Heart right ventricle (tissue), 16 donors: Measurements from ENCODE around the gene CALML6. TPM values are rescaled to one million over a fixed set of nuclear protein-coding genes. Genes with fewer than 3 reads are reported as not detected.

Source experiments
- ATAC-seq, 8 donors: fragments of 200-7000 bp; cut with Tn5 transposase; one replicate each; pipeline ENCODE4 v1.9.1; 2020; ENCODE audit warnings: mild to moderate bottlenecking in 8 of 8, moderate library complexity in 8 of 8, moderate number of reproducible peaks in 1 of 8
- DNase-seq, 2 donors: peaks; one replicate each; pipeline ENCODE4 v3.0.0-alpha.2; 2020
- H3K27ac ChIP-seq, 10 donors: fragments of 200-600 bp; sonication (generic) in 2 of 10; one replicate each; pipeline versions ENCODE4 v1.5.0 to v1.8.0; 2020 to 2022; ENCODE audit warnings: mild to moderate bottlenecking in 3 of 10
- H3K27me3 ChIP-seq, 7 donors: fragments of 200-600 bp; one replicate each; pipeline ENCODE4 v1.8.0; 2021 to 2022; ENCODE audit warnings: mild to moderate bottlenecking in 2 of 7
- H3K36me3 ChIP-seq, 9 donors: fragments of 200-600 bp; sonication (generic) in 1 of 9; one replicate each; pipeline versions ENCODE4 v1.5.0 to v1.8.0; 2020 to 2022; ENCODE audit warnings: mild to moderate bottlenecking in 2 of 9
- H3K4me1 ChIP-seq, 9 donors: fragments of 200-600 bp; sonication (generic) in 1 of 9; one replicate each; pipeline versions ENCODE4 v1.5.0 to v1.8.0; 2020 to 2022; ENCODE audit warnings: mild to moderate bottlenecking in 4 of 9
- H3K4me3 ChIP-seq, 10 donors: fragments of 200-600 bp; sonication (generic) in 2 of 10; one replicate each; pipeline versions ENCODE4 v1.5.0 to v1.8.0; 2020 to 2022; ENCODE audit warnings: mild to moderate bottlenecking in 7 of 10, moderate library complexity in 2 of 10
- H3K9me3 ChIP-seq, 11 donors: fragments of 200-600 bp in 10 of 11; sonication (generic) in 2 of 11; one replicate each; pipeline versions ENCODE4 v1.5.0 to v1.8.0; 2013 to 2022; ENCODE audit warnings: mild to moderate bottlenecking in 2 of 11, control low read depth in 1 of 11, moderate library complexity in 1 of 11
- CTCF ChIP-seq, 9 donors: fragments of 200-600 bp; sonication (generic) in 2 of 9; IDR thresholded peaks; one replicate each; pipeline versions ENCODE4 v1.5.0 to v1.8.0; 2021 to 2022; ENCODE audit warnings: antibody characterized with exemption in 9 of 9, mild to moderate bottlenecking in 5 of 9, moderate library complexity in 1 of 9
- WGBS, 2 donors: extraction: QIAGEN DNeasy Blood & Tissue Kit; methylation state at CpG; one replicate each; pipeline ENCODE4 v1.1.7; 2013; ENCODE audit warnings: inconsistent platforms in 1 of 2; 5-methylcytosine and 5-hydroxymethylcytosine counted together
- intact Hi-C, 10 donors: fragments of 100-400 bp; cut with DNase I; formaldehyde crosslinking; loops; one replicate each; pipeline versions ENCODE4 v1.11.1 to v1.14.2; 2022
- polyA plus RNA-seq, 2 donors: library from polyadenylated mRNA; stranded (reverse); fragments of 200-250 nt; gene quantifications; one replicate each; pipeline ENCODE4 v1.2.3, GENCODE V29; 2013
- total RNA-seq, 10 donors: library from RNA; stranded (reverse); fragmentation: NEBNext Ultra II Directional in 3 of 10; extraction: Animal tissue kit (Norgen Biotek cat#: 25700) in 3 of 10; gene quantifications; one replicate each; pipeline versions ENCODE4 v1.2.1 to v1.2.4, GENCODE V29; 2021 to 2023
- donor health status: Arrhythmogenic right ventricular cardiomyopathy.
- donor health status: ischemic (EF 13 %, LVEDD 7.1; RV severe dilation, severe dysfunction).
- donor health status: healthy with polysubstance abuse.
- donor health status: DM: no; HTN: yes; CAD: no.
- donor health status: DM: no; HTN: no; CAD: no.
- donor health status: ischemic (EF 25% LVEDD 6.9; RV normal size, moderate dysfunction).
- donor health status: ischemic (EF 25% LVEDD 5.7; RV mildly dilated, moderate dysfunction).
- donor health status: healthy.
- donor health status: DM: yes; HTN: yes; CAD: no.
- donor health status: Ischemic cardiomyopathy.
- donor health status: ischemic (EF 35%, LVEDD 5.7; RV mildly dilated, moderate dysfunction).
- donor health status: nonischemic (EF 11% LVEDD 7.7; RV severe dilation, severe dysfunction).
- donor health status: DM: yes; HTN: yes; CAD: no.
- donor health status: PGD.
- donor health status: ischemic (EF 29% LVEDD 5.4; RV normal size, mild dysfunction).
- donor health status: nonischemic (EF 23%, LVEDD 6.1; RV moderate dilation, normal function).

CALML6 gene
- total and polyA plus RNA-seq, 12 donors: 0.09 to 0.88 (median 0.20) TPM; not detected in 8

- ATAC-seq (peak; percentile 81 to 93 (median 88)), DNase-seq (peak; percentile 87 to 91)
- peak within 1 kb of the TSS; percentile 75 to 98 (median 88) for H3K4me3 ChIP-seq
- peak within 1 kb of the TSS; percentile 91 to 99 (median 96) for H3K27ac ChIP-seq
- no peaks in the 10 kb centered on the region for H3K36me3 ChIP-seq
- H3K4me1 ChIP-seq: peaks cover 33 to 80% (median 68%) of the 10 kb centered on the region in 9 donors
- H3K27me3 ChIP-seq: no peaks in the 10 kb centered on the region
- H3K9me3 ChIP-seq: no peaks in the 10 kb centered on the region
- no peak for TF ChIP-seq CTCF (IDR thresholded peaks at IDR 0.05)
- intact Hi-C loops: loop anchor here in 6 of 10 donors (2.0 to 10.0 kb wide), 6 partner anchors 32 to 113 kb away; partner anchors contain the start of gene NADK (in 2 of the 6)
- WGBS, 2 donors: 0 to 1% methylated on average over 38 to 136 of the region's 137 CpGs
Measured at GRCh38 chr1:1890506-1891348, 24.3 kb upstream of the CALML6 start, which contains the start of gene GNB1. Gene GNB1 (minus strand): TSS chr1:1891087. CDS start chr1:1825453, 65,634 bp downstream.

- no peaks in the 10 kb centered on the region for H3K27me3 ChIP-seq
- TF ChIP-seq CTCF (IDR thresholded peaks at IDR 0.05): peak in 2 of 9 donors; percentile 20 to 24
- H3K27ac ChIP-seq: peak overlapping the region; percentile 90 to 99 (median 96)
- WGBS, 2 donors: 2 to 4% methylated on average over 40 to 59 of the region's 59 CpGs
- H3K4me1 ChIP-seq: peaks cover 30 to 72% (median 60%) of the 10 kb centered on the region in 9 donors
- peak; percentile 84 for DNase-seq
- H3K36me3 ChIP-seq: no peaks in the 10 kb centered on the region
- peak overlapping the region; percentile 75 to 98 (median 88) for H3K4me3 ChIP-seq
- H3K9me3 ChIP-seq: no peaks in the 10 kb centered on the region
- peak; percentile 58 to 80 (median 62) for ATAC-seq
- intact Hi-C loops: loop anchor here in 6 of 10 donors (2.0 to 10.0 kb wide), 6 partner anchors 33 to 114 kb away; partner anchors contain the start of gene NADK (in 2 of the 6)
Measured at GRCh38 chr1:1891349-1892078, 23.5 kb upstream of the CALML6 start.

DNA sequence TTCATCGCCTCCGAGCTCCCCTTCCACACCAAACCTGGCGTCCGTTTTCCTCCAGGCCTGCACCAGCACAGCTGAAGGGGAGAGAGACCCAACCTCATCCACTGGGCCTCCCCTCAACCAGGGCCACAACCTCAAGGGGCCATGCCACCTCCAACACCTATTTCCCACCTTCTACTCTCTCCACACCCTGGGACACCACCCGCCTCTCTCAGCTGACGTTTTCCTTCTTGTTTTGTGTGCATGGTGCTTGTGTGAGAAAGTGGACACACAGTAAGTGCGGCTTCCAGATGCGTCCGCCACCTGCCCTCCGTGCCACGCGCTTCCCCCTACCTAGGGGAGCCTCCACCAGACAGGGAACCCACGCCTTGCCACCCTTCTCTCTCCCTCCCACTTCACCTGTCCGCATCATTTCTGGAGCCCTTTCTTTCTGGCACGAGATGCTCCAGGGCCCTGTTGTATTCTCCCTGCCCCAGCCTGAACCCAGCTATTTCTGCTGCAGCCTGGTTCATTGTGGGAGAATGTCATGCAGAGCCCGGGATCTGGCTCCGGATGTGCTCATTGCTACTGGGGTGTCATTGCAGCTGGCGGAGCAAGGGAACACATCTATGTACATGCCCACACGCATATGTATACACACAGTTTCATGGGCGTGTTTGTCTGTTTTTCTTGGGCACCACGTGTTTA is 22.8 kb upstream of the CALML6 start:
- peak in 1 of 8 donors; percentile 9 for ATAC-seq
- 59 to 77% methylated on average over 21 of the region's 21 CpGs for WGBS, 2 donors
- peak overlapping the region; percentile 90 to 99 (median 96) for H3K27ac ChIP-seq
- no peaks in the 10 kb centered on the region for H3K9me3 ChIP-seq
- H3K4me3 ChIP-seq: peak overlapping the region; percentile 75 to 98 (median 88)
- no peak for TF ChIP-seq CTCF (IDR thresholded peaks at IDR 0.05)
- H3K27me3 ChIP-seq: no peaks in the 10 kb centered on the region
- peaks cover 30 to 65% (median 53%) of the 10 kb centered on the region in 9 donors for H3K4me1 ChIP-seq
- intact Hi-C loops: loop anchor here in 6 of 10 donors (5.0 to 10.0 kb wide), 5 partner anchors 35 to 115 kb away; partner anchors contain the start of gene NADK (in 2 of the 6)
- no peak for DNase-seq
- H3K36me3 ChIP-seq: no peaks in the 10 kb centered on the region
